HG03139 (cell line): ENCODE results near the gene TNFAIP2.
"Not testable (repeated sequence)": the region's sequence is repeated elsewhere in the genome, so short reads cannot be mapped to it uniquely, and the experiment has no call there.

Experiments used
- ATAC-seq: cut with Tn5 transposase; IDR thresholded peaks from one replicate; pipeline ENCODE4 v1.9.1; 2021; ENCODE audit not compliant: unreplicated experiment

TNFAIP2 gene

GRCh38 chr14:103155010-103155409, 31.7 kb downstream of the TNFAIP2 start:
- ATAC-seq: no peak

- not testable (repeated sequence) for ATAC-seq
Observed at GRCh38 chr14:103155416-103155815, 32.2 kb downstream of the TNFAIP2 start.

GRCh38 chr14:103155826-103156394, 32.6 kb downstream of the TNFAIP2 start:
- ATAC-seq: no peak

- ATAC-seq: no peak
Observed at GRCh38 chr14:103156651-103157378, 33.6 kb downstream of the TNFAIP2 start.

GRCh38 chr14:103157969-103158368, 34.7 kb downstream of the TNFAIP2 start:
- no peak for ATAC-seq

- no peak for ATAC-seq
Observed at GRCh38 chr14:103158688-103159087, 35.4 kb downstream of the TNFAIP2 start.

- no peak for ATAC-seq
Observed at GRCh38 chr14:103160321-103161053, 37.2 kb downstream of the TNFAIP2 start.

GRCh38 chr14:103161054-103161397, 37.8 kb downstream of the TNFAIP2 start:
- ATAC-seq: no peak

- no peak for ATAC-seq
Observed at GRCh38 chr14:103163199-103163598, 39.9 kb downstream of the TNFAIP2 start.

GRCh38 chr14:103164006-103164405, 40.7 kb downstream of the TNFAIP2 start:
- ATAC-seq: no peak

GRCh38 chr14:103164779-103165178, 41.5 kb downstream of the TNFAIP2 start:
- no peak for ATAC-seq

- ATAC-seq: no peak
Observed at GRCh38 chr14:103165323-103165722, 42.1 kb downstream of the TNFAIP2 start.

GRCh38 chr14:103169954-103170353, 46.7 kb downstream of the TNFAIP2 start:
- no peak for ATAC-seq

- not testable (repeated sequence) for ATAC-seq
Observed at GRCh38 chr14:103171206-103171605, 47.9 kb downstream of the TNFAIP2 start.

GRCh38 chr14:103172921-103173320, 49.7 kb downstream of the TNFAIP2 start:
- ATAC-seq: no peak

GRCh38 chr14:103173887-103174286, 50.6 kb downstream of the TNFAIP2 start:
- not testable (repeated sequence) for ATAC-seq

- not testable (repeated sequence) for ATAC-seq
Observed at GRCh38 chr14:103176176-103176575, 52.9 kb downstream of the TNFAIP2 start.

- no peak for ATAC-seq
Observed at GRCh38 chr14:103177376-103177775, 54.1 kb downstream of the TNFAIP2 start.

- ATAC-seq: no peak
Observed at GRCh38 chr14:103178521-103178920, 55.3 kb downstream of the TNFAIP2 start.

- ATAC-seq: no peak
Observed at GRCh38 chr14:103179094-103179493, 55.8 kb downstream of the TNFAIP2 start.

- no peak for ATAC-seq
Observed at GRCh38 chr14:103180331-103180730, 57.1 kb downstream of the TNFAIP2 start.

- ATAC-seq: no peak
Observed at GRCh38 chr14:103184046-103184445, 60.8 kb downstream of the TNFAIP2 start.
